RWPE2 (cell line): Measurements from ENCODE around the gene DDO.

Source experiments
- ATAC-seq: fragments of 200-7000 bp; cut with Tn5 transposase; 3 replicates; pipeline ENCODE4 v1.9.1; 2021; ENCODE audit warnings: low read depth
- DNase-seq: peaks from one replicate; pipeline ENCODE4 v3.0.0-alpha.2; 2020; ENCODE audit warnings: low spot score
- H3K27ac ChIP-seq: fragments of 450-650 bp; 2 replicates; pipeline ENCODE4 v1.5.1; 2017; ENCODE audit warnings: mild to moderate bottlenecking; ENCODE audit not compliant: poor library complexity, severe bottlenecking
- H3K27me3 ChIP-seq: fragments of 250-450 bp; sonication (Bioruptor Pico); 2 replicates; pipeline ENCODE4 v1.5.1; 2021; ENCODE audit warnings: mild to moderate bottlenecking, moderate library complexity; ENCODE audit not compliant: insufficient read depth, poor library complexity, severe bottlenecking
- H3K36me3 ChIP-seq: fragments of 250-450 bp; sonication (Bioruptor Pico); 2 replicates; pipeline ENCODE4 v1.5.1; 2020; ENCODE audit warnings: low read depth, mild to moderate bottlenecking, moderate library complexity
- H3K4me1 ChIP-seq: fragments of 250-450 bp; sonication (Bioruptor Pico); 2 replicates; pipeline ENCODE4 v1.5.1; 2021; ENCODE audit warnings: mild to moderate bottlenecking, moderate library complexity; ENCODE audit not compliant: insufficient read depth, poor library complexity, severe bottlenecking
- H3K4me3 ChIP-seq: fragments of 250-450 bp; sonication (Bioruptor Pico); 2 replicates; pipeline ENCODE4 v1.5.1; 2021; ENCODE audit warnings: mild to moderate bottlenecking, moderate library complexity; ENCODE audit not compliant: severe bottlenecking
- H3K9me3 ChIP-seq: fragments of 250-450 bp; sonication (Bioruptor Pico); 2 replicates; pipeline ENCODE4 v1.5.1; 2021; ENCODE audit warnings: mild to moderate bottlenecking, moderate library complexity; ENCODE audit not compliant: severe bottlenecking
- TF ChIP-seq, protein P1 (sequence below): fragments of 450-650 bp; IDR thresholded peaks from one replicate; pipeline ENCODE4 v1.5.1; 2017; ENCODE audit warnings: mild to moderate bottlenecking, moderate library complexity; ENCODE audit not compliant: poor library complexity, severe bottlenecking

Gene DDO

DNA sequence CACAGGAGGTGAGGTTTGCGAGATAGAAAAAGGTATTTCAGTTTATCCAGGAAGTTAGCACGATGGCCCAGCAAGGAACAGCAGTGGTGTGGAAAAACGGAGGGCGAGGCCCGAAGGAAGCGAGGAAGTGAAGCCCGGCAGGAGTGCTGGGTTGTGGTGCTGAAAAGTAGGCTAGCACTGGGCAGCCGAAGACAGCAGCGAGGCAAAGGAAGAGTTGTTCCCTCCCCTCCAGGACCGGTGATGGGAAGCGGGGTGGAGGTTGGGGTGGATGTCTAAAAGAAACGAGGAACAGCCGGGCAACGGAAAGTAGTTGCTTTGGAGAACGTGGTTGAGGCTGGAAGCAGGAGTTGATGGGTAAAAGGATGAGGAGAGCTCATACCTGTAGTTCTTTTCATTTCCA lies 58.6 kb downstream of the DDO start:
- no peak for DNase-seq
- Histone ChIP-seq H3K4me1 (no peaks in the 10 kb centered on the region), H3K4me3 (no peak overlapping the region), H3K9me3 (no peaks in the 10 kb centered on the region), H3K27me3 (peaks cover 48% of the 10 kb centered on the region), H3K36me3 (no peaks in the 10 kb centered on the region), H3K27ac (no peak overlapping the region)
- no peak for ATAC-seq
- TF ChIP-seq, protein P1, sequence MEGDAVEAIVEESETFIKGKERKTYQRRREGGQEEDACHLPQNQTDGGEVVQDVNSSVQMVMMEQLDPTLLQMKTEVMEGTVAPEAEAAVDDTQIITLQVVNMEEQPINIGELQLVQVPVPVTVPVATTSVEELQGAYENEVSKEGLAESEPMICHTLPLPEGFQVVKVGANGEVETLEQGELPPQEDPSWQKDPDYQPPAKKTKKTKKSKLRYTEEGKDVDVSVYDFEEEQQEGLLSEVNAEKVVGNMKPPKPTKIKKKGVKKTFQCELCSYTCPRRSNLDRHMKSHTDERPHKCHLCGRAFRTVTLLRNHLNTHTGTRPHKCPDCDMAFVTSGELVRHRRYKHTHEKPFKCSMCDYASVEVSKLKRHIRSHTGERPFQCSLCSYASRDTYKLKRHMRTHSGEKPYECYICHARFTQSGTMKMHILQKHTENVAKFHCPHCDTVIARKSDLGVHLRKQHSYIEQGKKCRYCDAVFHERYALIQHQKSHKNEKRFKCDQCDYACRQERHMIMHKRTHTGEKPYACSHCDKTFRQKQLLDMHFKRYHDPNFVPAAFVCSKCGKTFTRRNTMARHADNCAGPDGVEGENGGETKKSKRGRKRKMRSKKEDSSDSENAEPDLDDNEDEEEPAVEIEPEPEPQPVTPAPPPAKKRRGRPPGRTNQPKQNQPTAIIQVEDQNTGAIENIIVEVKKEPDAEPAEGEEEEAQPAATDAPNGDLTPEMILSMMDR: no peak

DNA sequence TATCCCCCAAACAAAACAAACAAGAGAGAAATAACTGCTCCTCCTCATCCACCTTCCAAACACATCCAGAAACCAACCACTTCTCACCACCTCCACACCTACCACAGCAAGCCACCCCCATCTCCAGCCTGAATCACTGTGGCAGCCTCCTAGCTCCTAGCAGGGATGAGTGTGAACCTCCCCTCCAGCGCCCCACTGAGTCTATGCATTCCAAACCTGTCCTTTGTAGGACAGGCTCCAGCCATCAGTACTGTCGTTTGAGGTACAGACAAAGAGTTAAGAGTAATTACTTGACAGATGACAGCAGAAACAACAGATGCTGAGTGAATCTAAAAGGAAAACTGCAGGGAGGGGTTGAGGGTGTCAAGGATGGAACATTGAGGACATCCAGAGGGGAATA lies 59.6 kb downstream of the DDO start:
- Histone ChIP-seq H3K36me3 (no peaks in the 10 kb centered on the region), H3K9me3 (no peaks in the 10 kb centered on the region), H3K27me3 (peaks cover 41% of the 10 kb centered on the region), H3K4me3 (no peak overlapping the region), H3K27ac (no peak overlapping the region), H3K4me1 (no peaks in the 10 kb centered on the region)
- TF ChIP-seq, protein P1: no peak
- DNase-seq: no peak
- ATAC-seq: no peak

DNA sequence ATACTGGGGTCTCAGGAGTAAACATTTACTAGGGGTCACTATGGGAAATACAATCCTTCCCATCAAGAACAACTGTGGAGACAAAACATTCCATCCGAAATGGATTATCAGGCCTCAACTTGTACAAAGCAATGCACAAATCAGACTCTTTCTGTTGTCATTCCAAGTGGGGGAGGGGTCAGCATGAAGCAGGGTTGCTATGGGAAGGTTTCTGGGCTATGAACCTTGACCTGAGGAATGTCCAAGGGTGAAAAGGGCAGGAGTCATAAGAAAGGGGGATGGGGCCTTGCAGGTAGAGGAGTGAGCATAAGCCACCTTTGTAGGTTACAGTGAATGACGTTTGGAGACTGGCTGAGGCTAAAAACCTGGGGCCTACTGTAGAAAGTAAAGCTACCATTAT lies 60.4 kb downstream of the DDO start:
- ATAC-seq: no peak
- Histone ChIP-seq H3K4me3 (no peak overlapping the region), H3K9me3 (no peaks in the 10 kb centered on the region), H3K27ac (no peak overlapping the region), H3K4me1 (no peaks in the 10 kb centered on the region), H3K36me3 (no peaks in the 10 kb centered on the region), H3K27me3 (peaks cover 34% of the 10 kb centered on the region)
- TF ChIP-seq, protein P1: no peak
- no peak for DNase-seq

DNA sequence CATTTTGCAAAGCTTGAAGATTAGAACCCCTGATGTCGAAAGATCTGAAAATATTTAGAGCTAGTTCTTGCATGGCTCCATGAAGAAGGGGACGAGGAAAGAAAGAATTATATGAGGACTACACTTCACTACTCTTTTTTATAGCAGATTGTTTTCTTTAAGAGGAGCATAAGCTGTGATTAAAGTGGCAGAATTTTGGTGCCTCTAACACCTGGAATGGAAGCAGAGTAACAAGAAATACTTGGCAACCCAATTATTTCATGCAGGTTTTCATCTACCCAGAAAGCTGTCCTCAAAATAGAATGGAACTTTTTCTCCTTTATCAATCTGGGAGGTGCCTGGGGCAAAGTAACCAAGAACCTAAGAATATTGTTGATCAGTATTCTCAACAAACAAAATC lies 61.2 kb downstream of the DDO start:
- Histone ChIP-seq H3K36me3 (no peaks in the 10 kb centered on the region), H3K27ac (no peak overlapping the region), H3K4me1 (no peaks in the 10 kb centered on the region), H3K27me3 (peaks cover 25% of the 10 kb centered on the region), H3K9me3 (no peaks in the 10 kb centered on the region), H3K4me3 (no peak overlapping the region)
- DNase-seq: no peak
- TF ChIP-seq, protein P1: no peak
- ATAC-seq: no peak

DNA sequence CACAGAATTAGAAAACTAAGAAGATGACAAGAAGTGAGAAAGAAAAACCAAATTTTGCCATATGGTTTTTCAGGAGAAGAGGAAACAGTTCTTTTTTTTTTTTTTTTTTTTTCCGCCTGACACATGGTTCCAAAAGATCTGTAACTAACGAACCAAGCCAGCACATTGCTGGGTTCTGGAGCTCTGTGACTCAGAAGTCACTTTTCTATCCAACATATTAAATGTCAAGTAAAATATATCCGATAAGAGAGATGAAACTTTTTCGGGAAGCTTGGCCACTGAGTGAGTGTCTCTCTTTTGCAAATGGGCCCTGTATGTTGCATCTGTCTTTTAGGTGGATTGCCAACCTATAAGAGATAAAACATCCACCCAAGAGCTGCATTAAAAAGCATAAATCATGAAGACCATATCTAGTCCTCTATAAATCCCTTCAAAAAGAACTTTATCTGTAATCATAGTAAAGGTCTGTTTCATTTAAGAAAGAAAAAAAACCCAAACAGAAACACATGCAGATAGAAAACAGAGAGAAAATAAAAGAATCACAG lies 61.8 kb downstream of the DDO start:
- Histone ChIP-seq H3K36me3 (no peaks in the 10 kb centered on the region), H3K9me3 (no peaks in the 10 kb centered on the region), H3K27ac (no peak overlapping the region), H3K27me3 (peaks cover 19% of the 10 kb centered on the region), H3K4me1 (no peaks in the 10 kb centered on the region), H3K4me3 (no peak overlapping the region)
- no peak for DNase-seq
- no peak for ATAC-seq
- TF ChIP-seq, protein P1: no peak
